GM23338 (cell line): ENCODE results near the gene SYNPO.

Experiments used
- EZH2 ChIP-seq: fragments of 200-600 bp; sonication (generic); IDR thresholded peaks from one replicate; pipeline ENCODE4 v1.8.0; 2017; ENCODE audit warnings: antibody characterized with exemption, mild to moderate bottlenecking, low read depth; ENCODE audit not compliant: unreplicated experiment
- EZH2phosphoT487 ChIP-seq: fragments of 200-600 bp; sonication (generic); IDR thresholded peaks from one replicate; pipeline ENCODE4 v1.8.1; 2018; ENCODE audit warnings: antibody characterized with exemption; ENCODE audit not compliant: unreplicated experiment
- POLR2AphosphoS5 ChIP-seq: IDR thresholded peaks from 2 replicates; pipeline ENCODE4 v1.6.1; 2016; ENCODE audit warnings: antibody characterized with exemption, low read depth
- TF ChIP-seq, protein P1 (sequence below), 2 experiments: fragments of 200-600 bp in 1 of 2; sonication (generic) in 1 of 2; conservative IDR thresholded peaks; 2 replicates each; pipeline versions ENCODE4 v1.5.1 to v1.6.1; 2016 to 2017; ENCODE audit warnings: antibody characterized with exemption in 2 of 2, low read depth in 2 of 2, mild to moderate bottlenecking in 2 of 2, moderate library complexity in 1 of 2

DNA sequence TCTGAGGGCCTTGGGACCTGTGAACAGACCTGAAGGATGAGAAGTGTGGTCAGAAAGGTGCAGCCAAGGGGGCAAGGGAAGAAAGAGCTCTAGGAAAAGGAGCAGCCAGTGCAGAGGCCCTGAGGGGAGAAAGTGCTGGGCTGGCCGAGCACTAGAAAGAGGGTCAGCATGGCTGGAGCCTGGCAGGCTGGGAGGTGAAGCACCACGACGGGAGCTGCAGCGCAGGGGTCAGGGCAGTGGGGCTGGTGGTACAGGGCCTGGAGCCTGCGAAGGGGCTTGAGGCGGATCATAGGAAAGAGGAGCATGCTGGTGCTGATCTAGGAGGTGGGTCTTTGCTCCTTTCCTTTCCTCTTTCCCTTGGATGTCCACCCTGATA, 9.1 kb upstream of the SYNPO start:
- TF ChIP-seq, protein P1, sequence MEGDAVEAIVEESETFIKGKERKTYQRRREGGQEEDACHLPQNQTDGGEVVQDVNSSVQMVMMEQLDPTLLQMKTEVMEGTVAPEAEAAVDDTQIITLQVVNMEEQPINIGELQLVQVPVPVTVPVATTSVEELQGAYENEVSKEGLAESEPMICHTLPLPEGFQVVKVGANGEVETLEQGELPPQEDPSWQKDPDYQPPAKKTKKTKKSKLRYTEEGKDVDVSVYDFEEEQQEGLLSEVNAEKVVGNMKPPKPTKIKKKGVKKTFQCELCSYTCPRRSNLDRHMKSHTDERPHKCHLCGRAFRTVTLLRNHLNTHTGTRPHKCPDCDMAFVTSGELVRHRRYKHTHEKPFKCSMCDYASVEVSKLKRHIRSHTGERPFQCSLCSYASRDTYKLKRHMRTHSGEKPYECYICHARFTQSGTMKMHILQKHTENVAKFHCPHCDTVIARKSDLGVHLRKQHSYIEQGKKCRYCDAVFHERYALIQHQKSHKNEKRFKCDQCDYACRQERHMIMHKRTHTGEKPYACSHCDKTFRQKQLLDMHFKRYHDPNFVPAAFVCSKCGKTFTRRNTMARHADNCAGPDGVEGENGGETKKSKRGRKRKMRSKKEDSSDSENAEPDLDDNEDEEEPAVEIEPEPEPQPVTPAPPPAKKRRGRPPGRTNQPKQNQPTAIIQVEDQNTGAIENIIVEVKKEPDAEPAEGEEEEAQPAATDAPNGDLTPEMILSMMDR (conservative IDR thresholded peaks at IDR 0.05; ENCODE audit: low read depth in 2 of 2) = no peak
- TF ChIP-seq EZH2phosphoT487 = no peak
- TF ChIP-seq POLR2AphosphoS5 = no peak
- no peak for TF ChIP-seq EZH2
